Testis (tissue), 2 donors: ENCODE results near the gene FDPS.

ENCODE experiments used
- POLR2A ChIP-seq: fragments of 450-650 bp; IDR thresholded peaks from one replicate; pipeline ENCODE4 v1.6.1; 2017; ENCODE audit warnings: antibody characterized with exemption, mild to moderate bottlenecking, moderate library complexity
- TF ChIP-seq, protein P1 (sequence below), 3 experiments: fragments of 450-650 bp in 2 of 3; fragments of 200-600 bp in 1 of 3; sonication (generic) in 1 of 3; IDR thresholded peaks; one replicate each; pipeline ENCODE4 v1.5.1; 2016 to 2019; ENCODE audit warnings: antibody characterized with exemption in 3 of 3, mild to moderate bottlenecking in 2 of 3, moderate library complexity in 1 of 3

GRCh38 chr1:155294520-155295182 lies 14.0 kb upstream of the FDPS start:
- TF ChIP-seq, protein P1, sequence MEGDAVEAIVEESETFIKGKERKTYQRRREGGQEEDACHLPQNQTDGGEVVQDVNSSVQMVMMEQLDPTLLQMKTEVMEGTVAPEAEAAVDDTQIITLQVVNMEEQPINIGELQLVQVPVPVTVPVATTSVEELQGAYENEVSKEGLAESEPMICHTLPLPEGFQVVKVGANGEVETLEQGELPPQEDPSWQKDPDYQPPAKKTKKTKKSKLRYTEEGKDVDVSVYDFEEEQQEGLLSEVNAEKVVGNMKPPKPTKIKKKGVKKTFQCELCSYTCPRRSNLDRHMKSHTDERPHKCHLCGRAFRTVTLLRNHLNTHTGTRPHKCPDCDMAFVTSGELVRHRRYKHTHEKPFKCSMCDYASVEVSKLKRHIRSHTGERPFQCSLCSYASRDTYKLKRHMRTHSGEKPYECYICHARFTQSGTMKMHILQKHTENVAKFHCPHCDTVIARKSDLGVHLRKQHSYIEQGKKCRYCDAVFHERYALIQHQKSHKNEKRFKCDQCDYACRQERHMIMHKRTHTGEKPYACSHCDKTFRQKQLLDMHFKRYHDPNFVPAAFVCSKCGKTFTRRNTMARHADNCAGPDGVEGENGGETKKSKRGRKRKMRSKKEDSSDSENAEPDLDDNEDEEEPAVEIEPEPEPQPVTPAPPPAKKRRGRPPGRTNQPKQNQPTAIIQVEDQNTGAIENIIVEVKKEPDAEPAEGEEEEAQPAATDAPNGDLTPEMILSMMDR (IDR thresholded peaks at IDR 0.05): no peak
- no peak for TF ChIP-seq POLR2A
